T-helper 17 cell (primary cell): Measurements from ENCODE around the gene ANKRD9. TPM values are rescaled to one million over a fixed set of nuclear protein-coding genes. Genes with fewer than 3 reads are reported as not detected.

Experiments used
- ATAC-seq: fragments of 150-1000 bp; cut with Tn5 transposase; 2 replicates; pipeline ENCODE4 v1.10.0; 2021; ENCODE audit warnings: mild to moderate bottlenecking, moderate library complexity
- DNase-seq, 3 donors: peaks; one replicate each; pipeline versions ENCODE4 v3.0.0 to v3.0.0-alpha.2; 2020 to 2021
- H3K9me3 ChIP-seq: one replicate; pipeline ENCODE4 v1.7.0; 2013; ENCODE audit warnings: low read length, mild to moderate bottlenecking; ENCODE audit not compliant: control insufficient read depth, poor library complexity, severe bottlenecking
- H3K27ac Mint-ChIP-seq: one replicate; pipeline ENCODE4 v1.8.0; 2022; ENCODE audit warnings: mild to moderate bottlenecking, moderate library complexity, mixed read lengths
- H3K27me3 Mint-ChIP-seq: one replicate; pipeline ENCODE4 v1.8.0; 2022; ENCODE audit warnings: mixed read lengths
- H3K36me3 Mint-ChIP-seq: one replicate; pipeline ENCODE4 v1.8.0; 2022; ENCODE audit warnings: low read depth, mixed read lengths
- H3K4me1 Mint-ChIP-seq: one replicate; pipeline ENCODE4 v1.8.0; 2022; ENCODE audit warnings: mild to moderate bottlenecking, mixed read lengths
- H3K4me3 Mint-ChIP-seq: one replicate; pipeline ENCODE4 v1.8.0; 2022; ENCODE audit warnings: mild to moderate bottlenecking, moderate library complexity, mixed read lengths
- total RNA-seq, 4 donors: library from RNA in 2 of 4; stranded (reverse) in 2 of 4; gene quantifications; one replicate each; pipeline ENCODE4 v1.2.3 and lab custom pipeline; 2022 to 2026

The ANKRD9 gene
- total RNA-seq, 2 donors from 2014 or later = 3.3 to 17.6 TPM

- peaks cover 7% of the 10 kb centered on the region for H3K4me1 Mint-ChIP-seq
- H3K9me3 ChIP-seq = no peaks in the 10 kb centered on the region
- no peak overlapping the region for H3K4me3 Mint-ChIP-seq
- peaks cover 4% of the 10 kb centered on the region for H3K36me3 Mint-ChIP-seq
- no peak overlapping the region for H3K27ac Mint-ChIP-seq
- ATAC-seq (no peak), DNase-seq (no peak)
- no peaks in the 10 kb centered on the region for H3K27me3 Mint-ChIP-seq
Measured at GRCh38 chr14:102474934-102475333, 34.6 kb downstream of the ANKRD9 start.

GRCh38 chr14:102473559-102473958, 36.0 kb downstream of the ANKRD9 start:
- DNase-seq (no peak), ATAC-seq (no peak)
- H3K27me3 Mint-ChIP-seq = no peaks in the 10 kb centered on the region
- H3K27ac Mint-ChIP-seq = no peak overlapping the region
- H3K9me3 ChIP-seq = no peaks in the 10 kb centered on the region
- H3K4me1 Mint-ChIP-seq = peaks cover 7% of the 10 kb centered on the region
- peaks cover 7% of the 10 kb centered on the region for H3K36me3 Mint-ChIP-seq
- no peak overlapping the region for H3K4me3 Mint-ChIP-seq

GRCh38 chr14:102472791-102473150, 36.8 kb downstream of the ANKRD9 start:
- Mint-ChIP-seq H3K27ac (no peak overlapping the region), H3K4me1 (peaks cover 7% of the 10 kb centered on the region), H3K4me3 (no peak overlapping the region), H3K27me3 (no peaks in the 10 kb centered on the region), H3K36me3 (peaks cover 7% of the 10 kb centered on the region)
- H3K9me3 ChIP-seq = no peaks in the 10 kb centered on the region
- DNase-seq (no peak), ATAC-seq (no peak)

GRCh38 chr14:102471921-102472790, 37.4 kb downstream of the ANKRD9 start:
- no peak for ATAC-seq
- Mint-ChIP-seq H3K27ac (no peak overlapping the region), H3K27me3 (no peaks in the 10 kb centered on the region), H3K36me3 (peaks cover 7% of the 10 kb centered on the region), H3K4me1 (peaks cover 7% of the 10 kb centered on the region), H3K4me3 (no peak overlapping the region)
- no peaks in the 10 kb centered on the region for H3K9me3 ChIP-seq
- no peak for DNase-seq

- Mint-ChIP-seq H3K27ac (no peak overlapping the region), H3K36me3 (peaks cover 9% of the 10 kb centered on the region)
Measured at GRCh38 chr14:102469261-102469660, 40.3 kb downstream of the ANKRD9 start.

GRCh38 chr14:102464846-102465341, 44.7 kb downstream of the ANKRD9 start:
- Mint-ChIP-seq H3K27ac (peak overlapping the region; percentile 47), H3K4me1 (peaks cover 4% of the 10 kb centered on the region), H3K4me3 (no peak overlapping the region), H3K27me3 (no peaks in the 10 kb centered on the region), H3K36me3 (peaks cover 6% of the 10 kb centered on the region)
- H3K9me3 ChIP-seq = no peaks in the 10 kb centered on the region
- ATAC-seq (no peak), DNase-seq (no peak)

More at GRCh38 chr14:102469261-102469660, 40.3 kb downstream of the ANKRD9 start:
- H3K4me3 Mint-ChIP-seq = peak overlapping the region; percentile 5
- DNase-seq (no peak), ATAC-seq (no peak)
- H3K4me1 Mint-ChIP-seq = peaks cover 7% of the 10 kb centered on the region
- no peaks in the 10 kb centered on the region for H3K27me3 Mint-ChIP-seq
- H3K9me3 ChIP-seq = no peaks in the 10 kb centered on the region

GRCh38 chr14:102464006-102464405, 45.6 kb downstream of the ANKRD9 start:
- Mint-ChIP-seq H3K27me3 (no peaks in the 10 kb centered on the region), H3K27ac (peak overlapping the region; percentile 47), H3K36me3 (peaks cover 3% of the 10 kb centered on the region), H3K4me1 (peaks cover 4% of the 10 kb centered on the region), H3K4me3 (no peak overlapping the region)
- DNase-seq (no peak), ATAC-seq (no peak)
- H3K9me3 ChIP-seq = no peaks in the 10 kb centered on the region

- Mint-ChIP-seq H3K27ac (no peak overlapping the region), H3K4me3 (no peak overlapping the region), H3K27me3 (no peaks in the 10 kb centered on the region), H3K4me1 (peaks cover 4% of the 10 kb centered on the region), H3K36me3 (peaks cover 3% of the 10 kb centered on the region)
- no peak for DNase-seq
- ATAC-seq = no peak
- no peaks in the 10 kb centered on the region for H3K9me3 ChIP-seq
Measured at GRCh38 chr14:102462391-102462790, 47.2 kb downstream of the ANKRD9 start.

GRCh38 chr14:102461490-102462338, 47.9 kb downstream of the ANKRD9 start:
- H3K4me3 Mint-ChIP-seq = no peak overlapping the region
- DNase-seq (no peak), ATAC-seq (no peak)
- no peak overlapping the region for H3K27ac Mint-ChIP-seq
- H3K36me3 Mint-ChIP-seq = peaks cover under 1% of the 10 kb centered on the region
- H3K27me3 Mint-ChIP-seq = no peaks in the 10 kb centered on the region
- peaks cover 4% of the 10 kb centered on the region for H3K4me1 Mint-ChIP-seq
- no peaks in the 10 kb centered on the region for H3K9me3 ChIP-seq

GRCh38 chr14:102457509-102457908, 52.1 kb downstream of the ANKRD9 start:
- Mint-ChIP-seq H3K27ac (no peak overlapping the region), H3K4me3 (no peak overlapping the region), H3K4me1 (peaks cover 4% of the 10 kb centered on the region), H3K36me3 (no peaks in the 10 kb centered on the region), H3K27me3 (no peaks in the 10 kb centered on the region)
- no peaks in the 10 kb centered on the region for H3K9me3 ChIP-seq
- DNase-seq = no peak
- ATAC-seq = no peak

- Mint-ChIP-seq H3K27ac (no peak overlapping the region), H3K4me3 (no peak overlapping the region), H3K36me3 (peaks cover 2% of the 10 kb centered on the region), H3K4me1 (no peaks in the 10 kb centered on the region), H3K27me3 (no peaks in the 10 kb centered on the region)
- ATAC-seq (no peak), DNase-seq (no peak)
- H3K9me3 ChIP-seq = no peaks in the 10 kb centered on the region
Measured at GRCh38 chr14:102454711-102455110, 54.9 kb downstream of the ANKRD9 start.

- Mint-ChIP-seq H3K27me3 (no peaks in the 10 kb centered on the region), H3K4me3 (no peak overlapping the region), H3K27ac (no peak overlapping the region), H3K4me1 (no peaks in the 10 kb centered on the region), H3K36me3 (peaks cover 2% of the 10 kb centered on the region)
- DNase-seq (no peak), ATAC-seq (no peak)
- H3K9me3 ChIP-seq = no peaks in the 10 kb centered on the region
Measured at GRCh38 chr14:102452302-102452701, 57.3 kb downstream of the ANKRD9 start.
